Measurements from ENCODE around the gene KCTD14.
"Not testable (repeated sequence)": the region's sequence is repeated elsewhere in the genome, so short reads cannot be mapped to it uniquely, and the experiment has no call there.

The KCTD14 gene

DNA sequence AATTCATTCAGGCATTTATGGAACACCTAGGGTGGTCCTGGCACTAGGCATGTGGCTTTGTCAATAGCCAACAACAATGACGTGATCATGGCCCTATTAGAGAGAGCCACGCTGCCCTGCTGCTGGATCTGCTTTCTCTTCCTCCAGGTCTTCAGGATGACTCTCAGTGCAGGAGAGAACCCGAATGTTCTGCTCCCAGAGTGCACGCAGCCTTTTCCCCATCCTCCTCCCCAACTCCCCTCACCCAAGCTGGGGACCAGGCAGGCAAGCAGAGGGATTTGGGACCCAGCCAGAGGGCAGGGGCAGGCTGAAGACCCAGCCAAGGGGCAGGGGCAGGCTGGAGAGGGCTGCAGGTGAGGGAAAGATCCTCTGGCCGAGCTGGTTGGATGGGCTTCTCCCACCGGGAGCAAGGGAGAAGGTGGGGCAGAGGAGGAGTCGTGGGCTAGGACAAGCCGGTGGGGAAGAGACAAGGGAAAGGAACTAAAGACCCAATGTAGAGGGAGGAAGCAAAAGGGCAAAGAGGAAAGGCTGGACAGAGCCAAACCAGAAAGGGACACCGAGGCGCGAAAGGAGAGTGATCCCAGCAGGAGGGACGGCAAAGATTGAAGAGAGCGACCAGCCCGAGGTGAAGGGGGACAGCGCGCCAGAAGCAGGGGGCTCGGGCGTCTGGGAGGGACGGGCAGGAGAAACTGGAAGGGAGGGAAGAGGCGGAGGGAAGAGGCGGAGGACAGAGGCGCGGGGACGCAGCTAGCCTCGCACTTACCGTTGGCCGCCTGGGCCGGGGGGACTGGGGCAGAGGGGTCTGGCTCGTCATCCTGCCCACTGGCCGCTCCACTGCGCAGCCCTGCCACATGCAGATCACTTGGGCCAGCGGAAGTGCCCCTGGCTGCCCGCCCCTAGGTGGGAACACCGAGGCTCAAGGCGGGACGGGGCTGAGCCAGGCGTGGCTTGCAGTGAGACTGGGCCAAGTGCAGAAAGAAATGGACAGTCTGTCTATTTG is at the start of gene KCTD14:
Gene KCTD14, minus strand, starts transcription at position 880 of the 1,000 bp plus-strand sequence. Its CDS starts 27 bp downstream, at position 853.
- DNase-seq = no peak

DNA sequence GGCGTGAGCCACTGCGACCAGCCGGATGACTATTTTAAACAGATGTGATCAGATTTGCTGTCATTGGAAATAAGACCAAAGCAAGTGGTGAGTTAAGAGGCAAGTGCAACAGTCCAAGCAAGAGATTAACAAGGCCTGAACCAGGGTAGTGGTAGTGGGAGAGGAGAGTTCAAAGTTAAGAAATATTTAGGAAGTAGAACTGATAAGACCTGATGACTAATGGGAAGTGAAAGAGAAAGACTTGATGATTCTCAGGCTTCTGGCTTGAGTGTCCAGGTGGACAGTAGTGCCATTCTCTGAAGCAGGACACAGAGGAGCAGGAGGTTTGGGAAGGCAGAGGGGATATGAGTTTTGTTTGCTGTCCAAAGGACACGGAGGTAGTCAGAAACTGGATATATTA is 49.4 kb upstream of the KCTD14 start:
- no peak for DNase-seq

- no peak for DNase-seq
Measured at GRCh38 chr11:78071717-78072116, 48.6 kb upstream of the KCTD14 start.

GRCh38 chr11:78070621-78071020 is 47.5 kb upstream of the KCTD14 start:
- DNase-seq = no peak

DNA sequence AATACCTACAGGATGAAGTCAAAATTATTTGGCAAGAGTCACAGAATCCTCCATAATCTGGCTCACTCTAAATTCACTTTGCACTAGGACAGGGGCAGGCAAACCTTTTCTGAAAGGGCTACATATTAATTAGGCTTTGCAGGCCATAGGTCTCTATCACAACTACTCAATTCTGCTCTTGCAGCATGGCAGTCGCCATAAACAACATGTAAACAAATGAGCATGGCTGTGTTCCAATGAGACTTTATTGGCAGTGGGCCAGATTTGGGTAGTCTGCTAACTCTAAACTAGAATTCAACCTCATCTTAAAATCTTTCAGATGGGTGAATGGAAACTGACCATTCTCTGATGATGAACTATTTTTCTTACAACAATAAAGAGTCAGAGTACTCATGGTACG is 46.4 kb upstream of the KCTD14 start:
- no peak for DNase-seq

DNA sequence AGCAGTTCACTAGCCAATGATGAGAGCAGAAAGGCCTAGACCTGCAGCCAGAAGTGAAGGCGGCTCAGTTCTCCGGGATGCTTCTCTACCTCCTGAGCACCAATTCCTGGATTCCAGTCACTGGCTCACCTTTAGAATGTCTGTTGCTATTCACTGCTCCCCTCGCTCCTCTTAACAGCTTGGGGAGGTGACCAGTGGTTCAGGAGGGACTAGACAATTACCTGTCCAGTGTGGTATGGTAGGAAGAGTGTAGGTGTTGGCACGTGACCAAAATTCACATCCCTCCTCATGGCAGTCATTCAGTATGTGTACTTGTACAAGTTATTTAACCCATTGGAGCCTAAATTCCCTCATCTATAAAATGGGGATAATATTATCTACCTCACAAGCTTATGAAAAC is 44.6 kb upstream of the KCTD14 start:
- no peak for DNase-seq

GRCh38 chr11:78066471-78066870 is 43.4 kb upstream of the KCTD14 start:
- DNase-seq = no peak

DNA sequence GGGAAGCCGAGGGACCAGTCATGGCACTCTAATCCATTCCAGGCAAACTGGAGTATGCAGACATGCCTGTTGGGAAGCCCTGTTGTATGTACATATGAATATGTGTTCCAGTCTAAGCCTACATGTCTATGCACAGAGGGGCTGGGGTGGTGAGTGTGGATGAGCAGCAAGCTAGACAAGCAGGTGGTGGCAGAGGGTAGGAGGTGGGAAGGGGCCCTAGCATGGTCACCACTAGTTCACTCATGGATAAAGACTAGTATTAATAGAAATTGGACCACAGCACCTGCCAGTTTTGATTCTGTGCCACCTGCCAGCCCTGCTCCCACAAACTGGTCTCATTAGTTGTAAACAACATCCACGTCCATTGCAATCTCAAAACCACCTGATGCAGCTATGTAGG is 42.1 kb upstream of the KCTD14 start:
- DNase-seq = no peak

DNA sequence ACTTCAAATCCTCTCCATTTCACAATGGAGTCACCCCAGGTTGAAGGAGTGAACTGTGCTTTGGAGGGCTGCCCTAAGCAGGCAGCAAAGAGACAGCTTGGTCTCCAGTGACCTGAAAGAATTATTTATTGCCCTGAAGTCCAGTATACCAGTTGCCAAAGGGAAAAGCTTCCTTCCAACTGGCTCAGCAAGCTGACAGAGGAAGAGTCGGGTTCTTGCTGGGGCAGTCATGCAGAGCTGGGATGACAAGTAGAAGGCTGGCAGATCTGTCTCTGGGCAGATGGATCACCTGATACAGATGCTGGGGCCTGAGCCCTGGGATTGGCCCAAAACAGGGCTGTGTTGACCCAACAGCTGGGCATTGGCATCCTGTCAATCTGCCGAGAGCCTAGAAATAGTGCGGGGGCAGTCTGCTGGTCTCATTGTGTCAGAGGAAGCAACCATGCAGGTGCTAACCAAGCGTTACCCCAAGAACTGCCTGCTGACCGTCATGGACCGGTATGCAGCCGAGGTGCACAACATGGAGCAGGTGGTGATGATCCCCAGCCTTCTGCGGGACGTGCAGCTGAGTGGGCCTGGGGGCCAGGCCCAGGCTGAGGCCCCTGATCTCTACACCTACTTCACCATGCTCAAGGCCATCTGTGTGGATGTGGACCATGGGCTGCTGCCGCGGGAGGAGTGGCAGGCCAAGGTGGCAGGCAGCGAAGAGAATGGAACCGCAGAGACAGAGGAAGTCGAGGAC is 40.5 kb upstream of the KCTD14 start, which contains the start of gene THRSP:
Gene THRSP, plus strand, starts transcription at position 422 of the 742 bp plus-strand sequence. Its CDS starts 21 bp downstream, at position 443.
- DNase-seq = no peak

GRCh38 chr11:78062671-78063070 is 39.6 kb upstream of the KCTD14 start:
- no peak for DNase-seq

GRCh38 chr11:78061921-78062311 is 38.8 kb upstream of the KCTD14 start:
- DNase-seq = no peak

GRCh38 chr11:78061088-78061920 is 38.2 kb upstream of the KCTD14 start:
- DNase-seq = no peak

- no peak for DNase-seq
Measured at GRCh38 chr11:78060533-78060932, 37.5 kb upstream of the KCTD14 start.

DNA sequence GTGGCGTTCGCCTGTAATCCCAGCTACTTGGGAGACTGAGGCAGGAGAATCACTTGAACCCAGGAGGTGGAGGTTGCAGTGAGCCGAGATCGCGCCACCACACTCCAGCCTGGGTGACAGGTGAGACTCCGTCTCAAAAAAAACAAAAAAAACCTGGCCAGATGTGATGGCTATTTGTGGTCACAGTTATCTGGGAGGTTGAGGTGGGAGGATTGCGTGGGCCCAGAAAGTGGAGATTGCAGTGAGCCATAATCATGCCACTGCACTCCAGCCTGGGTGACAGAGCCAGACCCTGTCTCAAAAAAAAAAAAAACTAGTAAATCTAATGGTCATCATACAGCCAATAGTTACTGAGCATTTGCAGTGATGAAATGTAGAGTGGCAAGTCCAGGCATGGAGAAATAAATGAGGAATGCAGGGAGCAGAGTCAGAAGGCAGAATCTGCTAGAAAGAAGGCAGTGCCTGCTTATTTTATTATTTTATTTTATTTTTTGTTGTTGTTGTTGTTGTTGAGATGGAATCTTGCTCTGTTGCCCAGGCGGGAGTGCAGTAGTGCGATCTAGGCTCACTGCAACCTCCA is 36.8 kb upstream of the KCTD14 start:
- not testable (repeated sequence) for DNase-seq

GRCh38 chr11:78057462-78058055 is 34.5 kb upstream of the KCTD14 start:
- DNase-seq = no peak

DNA sequence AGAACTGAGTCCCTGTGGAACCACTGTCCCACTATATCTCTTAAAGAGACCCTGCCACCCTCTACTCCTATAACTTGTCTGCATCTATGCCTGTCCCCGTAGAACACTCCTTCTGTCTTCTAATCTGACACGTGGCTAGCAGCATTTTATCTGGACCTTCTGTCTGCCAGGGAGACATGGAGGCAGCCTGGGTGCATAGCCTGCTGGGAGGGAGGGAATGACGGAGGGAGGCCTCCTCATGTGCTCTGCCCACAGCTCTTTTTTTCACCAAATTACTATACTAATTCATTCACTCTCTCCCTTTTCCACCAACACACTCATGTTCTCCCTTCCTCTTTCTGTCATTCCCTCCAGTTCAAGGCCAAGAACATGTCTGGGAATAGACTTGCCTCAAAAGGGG is 33.0 kb upstream of the KCTD14 start:
- no peak for DNase-seq

DNA sequence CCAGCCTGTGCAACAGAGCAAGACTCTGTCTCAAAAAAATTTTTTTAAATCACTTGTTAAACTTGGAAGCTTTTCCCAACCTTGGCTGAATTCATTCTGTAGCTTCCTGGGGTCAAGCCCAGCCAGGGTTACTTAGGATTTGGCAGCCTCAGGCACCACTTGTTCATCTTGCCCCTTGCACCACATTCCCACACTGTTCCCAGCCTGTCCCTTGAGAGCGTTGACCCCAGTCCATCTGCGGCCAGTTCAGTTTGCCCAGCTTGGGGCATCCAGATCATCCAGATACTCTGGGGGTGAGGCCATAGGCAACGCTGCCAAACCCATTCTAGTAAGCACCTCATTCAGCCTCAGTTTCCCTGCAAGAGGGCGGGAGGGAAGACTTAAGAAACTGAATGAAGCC is 31.9 kb upstream of the KCTD14 start:
- no peak for DNase-seq

DNA sequence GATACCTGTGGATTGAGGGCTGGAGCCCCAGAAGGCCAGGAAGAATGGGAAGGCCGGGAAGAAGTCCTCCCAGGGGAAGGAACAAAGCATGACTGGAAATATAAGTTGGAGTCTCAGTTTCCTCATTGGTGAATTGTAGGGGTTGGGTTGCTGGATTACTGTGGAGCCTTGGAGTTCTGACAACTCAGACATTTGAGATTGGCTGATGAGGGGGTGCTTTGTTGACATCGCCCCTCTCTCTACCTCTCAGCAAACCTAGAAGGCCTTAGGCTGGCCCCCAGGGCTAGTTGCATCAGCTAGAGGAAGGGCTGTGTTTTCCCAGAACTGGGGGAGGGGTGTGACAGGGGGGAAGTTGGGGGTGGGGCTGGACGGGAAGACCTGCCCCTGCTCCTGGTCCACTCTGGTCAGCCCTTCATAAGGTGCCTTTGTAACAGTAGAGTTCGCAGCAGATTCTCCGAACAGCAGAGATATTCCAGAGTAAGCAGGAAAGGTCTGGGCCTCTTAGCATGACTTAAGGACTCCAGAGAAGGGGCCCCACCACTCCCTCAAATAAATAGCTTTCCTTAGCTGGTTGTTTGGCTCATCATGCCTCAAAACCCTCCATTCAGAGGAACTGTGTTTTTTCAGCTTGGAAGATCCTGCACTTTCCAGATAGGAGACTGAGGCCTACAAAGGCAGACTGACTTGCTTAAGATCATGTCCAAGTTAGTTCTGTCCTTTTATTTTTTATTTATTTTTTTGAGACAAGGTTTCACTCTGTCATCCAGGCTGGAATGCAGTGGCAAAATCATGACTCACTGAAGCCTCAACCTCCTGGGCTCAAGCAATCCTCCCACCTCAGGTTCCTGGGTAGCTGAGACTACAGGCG is 28.1 kb upstream of the KCTD14 start:
- no peak for DNase-seq

- no peak for DNase-seq
Measured at GRCh38 chr11:78049348-78049747, 26.3 kb upstream of the KCTD14 start.

GRCh38 chr11:78048561-78048960 is 25.5 kb upstream of the KCTD14 start:
- DNase-seq = no peak

DNA sequence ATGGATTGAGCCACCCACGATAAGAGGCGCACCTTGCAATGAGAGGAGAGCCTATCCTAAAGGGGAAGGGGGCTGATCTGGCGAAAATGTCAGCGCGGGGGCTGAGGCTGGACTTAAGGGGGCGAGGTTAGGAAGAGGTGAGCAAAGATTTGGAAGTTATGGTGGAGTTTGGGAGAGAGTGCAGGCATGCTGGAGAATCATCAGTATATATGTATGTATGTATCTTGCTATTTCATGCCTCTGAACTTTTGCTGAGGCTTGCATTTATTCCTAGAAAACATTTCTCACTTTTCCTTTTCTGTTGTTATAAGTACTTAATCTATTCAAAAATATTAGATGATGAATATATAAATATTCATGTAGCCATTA is 23.4 kb upstream of the KCTD14 start:
- no peak for DNase-seq

Measured in activated CD4-positive, CD25-positive, alpha-beta regulatory T cell treated with anti-CD3 and anti-CD28 coated beads, Interleukin-2, amount 50 U/mL, for 72 hours (primary cell).